ENCODE measurements around the gene CNTLN.
"Not testable (repeated sequence)": the region's sequence is repeated elsewhere in the genome, so short reads cannot be mapped to it uniquely, and the experiment has no call there.

Gene CNTLN

GRCh38 chr9:17332115-17332514 lies 197.3 kb downstream of the CNTLN start:
- TF ChIP-seq CTCF (IDR thresholded peaks at IDR 0.05; ENCODE audit: control insufficient read depth, extremely low read depth, insufficient read depth): no peak
- DNase-seq (ENCODE audit: low read depth): no peak
- H3K4me3 ChIP-seq (ENCODE audit: low read depth, low read length): no peak overlapping the region

DNA sequence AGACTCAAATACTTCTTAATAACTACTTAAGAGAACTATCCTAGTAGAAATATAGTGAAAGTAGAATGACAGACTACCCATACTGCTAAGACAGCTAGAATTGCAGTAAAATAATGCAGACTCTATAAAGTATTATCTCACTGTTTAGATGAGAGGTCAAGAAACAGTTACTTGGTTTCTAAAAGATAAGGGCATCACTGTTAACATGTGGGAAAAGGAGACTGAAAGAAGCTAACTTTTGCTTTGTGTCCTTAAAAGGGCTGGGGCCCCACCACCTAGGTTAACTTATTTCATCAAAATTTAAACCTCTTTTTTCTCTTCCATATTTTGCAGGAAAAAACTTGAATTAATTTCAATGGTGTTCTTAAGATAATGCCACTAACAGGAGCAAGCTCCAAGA lies 204.3 kb downstream of the CNTLN start:
- no peak overlapping the region for H3K4me3 ChIP-seq (ENCODE audit: low read depth, low read length)
- TF ChIP-seq CTCF (IDR thresholded peaks at IDR 0.05; ENCODE audit: control insufficient read depth, extremely low read depth, insufficient read depth): no peak
- DNase-seq (ENCODE audit: low read depth): no peak

- no peak for DNase-seq (ENCODE audit: low read depth)
- no peak overlapping the region for H3K4me3 ChIP-seq (ENCODE audit: low read depth, low read length)
- TF ChIP-seq CTCF (IDR thresholded peaks at IDR 0.05; ENCODE audit: control insufficient read depth, extremely low read depth, insufficient read depth): no peak
These were observed 207.9 kb downstream of the CNTLN start for GRCh38 chr9:17342696-17343095.

DNA sequence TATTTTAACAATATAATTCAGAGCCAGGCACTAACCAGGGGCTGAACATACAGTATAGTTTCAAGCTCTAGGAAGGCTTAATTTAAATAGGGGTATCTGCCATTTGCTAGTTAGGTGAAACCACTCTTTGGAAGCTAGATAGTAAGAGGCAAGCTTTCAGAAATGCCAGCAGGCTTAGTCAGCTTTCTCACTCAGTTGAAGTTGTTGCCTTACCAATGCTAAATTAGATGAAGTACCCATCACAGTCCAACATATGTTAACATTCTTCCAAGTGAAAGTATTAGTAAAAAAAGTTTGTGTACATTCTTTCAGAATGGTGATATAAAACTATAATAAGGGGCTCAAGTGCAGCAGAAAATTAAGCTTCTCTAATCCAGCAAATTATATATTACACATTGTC lies 215.0 kb downstream of the CNTLN start:
- no peak for TF ChIP-seq CTCF (IDR thresholded peaks at IDR 0.05; ENCODE audit: control insufficient read depth, extremely low read depth, insufficient read depth)
- no peak overlapping the region for H3K4me3 ChIP-seq (ENCODE audit: low read depth, low read length)
- DNase-seq (ENCODE audit: low read depth): no peak

- DNase-seq (ENCODE audit: low read depth); H3K4me3 ChIP-seq (ENCODE audit: low read depth, low read length): not testable (repeated sequence)
These were observed 219.2 kb downstream of the CNTLN start for GRCh38 chr9:17354006-17354405.

- no peak for DNase-seq (ENCODE audit: low read depth)
- no peak for TF ChIP-seq CTCF (IDR thresholded peaks at IDR 0.05; ENCODE audit: control insufficient read depth, extremely low read depth, insufficient read depth)
- H3K4me3 ChIP-seq (ENCODE audit: low read depth, low read length): no peak overlapping the region
These were observed 226.5 kb downstream of the CNTLN start for GRCh38 chr9:17361378-17361777.

- no peak for DNase-seq (ENCODE audit: low read depth)
- H3K4me3 ChIP-seq (ENCODE audit: low read depth, low read length): no peak overlapping the region
- no peak for TF ChIP-seq CTCF (IDR thresholded peaks at IDR 0.05; ENCODE audit: control insufficient read depth, extremely low read depth, insufficient read depth)
These were observed 232.2 kb downstream of the CNTLN start for GRCh38 chr9:17367035-17367434.
